KMS-11 (cell line): Measurements from ENCODE around the gene POU6F2.

Experiments used
- H2AFZ ChIP-seq: fragments of 200-600 bp; sonication (generic); 2 replicates; pipeline ENCODE4 v1.6.1; 2016; ENCODE audit warnings: antibody characterized with exemption, mixed run types, low read depth
- H3K27ac ChIP-seq: fragments of 200-600 bp; sonication (generic); 2 replicates; pipeline ENCODE4 v1.6.1; 2016; ENCODE audit warnings: mild to moderate bottlenecking, mixed run types
- H3K27me3 ChIP-seq: fragments of 200-600 bp; sonication (generic); 2 replicates; pipeline ENCODE4 v1.6.1; 2017; ENCODE audit warnings: mild to moderate bottlenecking, low read depth, mixed run types, moderate library complexity; ENCODE audit not compliant: insufficient read depth
- H3K36me3 ChIP-seq: fragments of 200-600 bp; sonication (generic); 2 replicates; pipeline ENCODE4 v1.6.1; 2017; ENCODE audit warnings: mild to moderate bottlenecking, mixed run types; ENCODE audit not compliant: insufficient read depth
- H3K4me1 ChIP-seq: fragments of 200-600 bp; sonication (generic); 2 replicates; pipeline ENCODE4 v1.6.1; 2016; ENCODE audit warnings: mild to moderate bottlenecking, low read depth, mixed run types; ENCODE audit not compliant: poor library complexity, severe bottlenecking
- H3K4me2 ChIP-seq: fragments of 200-600 bp; sonication (generic); 2 replicates; pipeline ENCODE4 v1.7.0; 2016; ENCODE audit warnings: mild to moderate bottlenecking, mixed run types
- H3K4me3 ChIP-seq: fragments of 200-600 bp; sonication (generic); IDR thresholded peaks from 2 replicates; pipeline ENCODE4 v1.6.1; 2017; ENCODE audit warnings: low read depth, low read length, mixed read lengths; ENCODE audit not compliant: insufficient read depth
- H3K79me2 ChIP-seq: fragments of 200-600 bp; sonication (generic); 2 replicates; pipeline ENCODE4 v1.6.1; 2016; ENCODE audit warnings: low read depth, mixed run types; ENCODE audit not compliant: insufficient read depth
- H3K9ac ChIP-seq: fragments of 200-600 bp; sonication (generic); 2 replicates; pipeline ENCODE4 v1.6.1; 2016; ENCODE audit warnings: mild to moderate bottlenecking, mixed run types
- H4K20me1 ChIP-seq: fragments of 200-600 bp; sonication (generic); 2 replicates; pipeline ENCODE4 v1.6.1; 2016; ENCODE audit warnings: mild to moderate bottlenecking, mixed run types; ENCODE audit not compliant: insufficient read depth
- TF ChIP-seq, protein P1 (sequence below): fragments of 200-600 bp; sonication (generic); conservative IDR thresholded peaks from 2 replicates; pipeline ENCODE4 v1.6.1; 2017; ENCODE audit warnings: low read depth, mild to moderate bottlenecking, antibody characterized with exemption, low read length, moderate library complexity, mixed read lengths

Gene POU6F2

DNA sequence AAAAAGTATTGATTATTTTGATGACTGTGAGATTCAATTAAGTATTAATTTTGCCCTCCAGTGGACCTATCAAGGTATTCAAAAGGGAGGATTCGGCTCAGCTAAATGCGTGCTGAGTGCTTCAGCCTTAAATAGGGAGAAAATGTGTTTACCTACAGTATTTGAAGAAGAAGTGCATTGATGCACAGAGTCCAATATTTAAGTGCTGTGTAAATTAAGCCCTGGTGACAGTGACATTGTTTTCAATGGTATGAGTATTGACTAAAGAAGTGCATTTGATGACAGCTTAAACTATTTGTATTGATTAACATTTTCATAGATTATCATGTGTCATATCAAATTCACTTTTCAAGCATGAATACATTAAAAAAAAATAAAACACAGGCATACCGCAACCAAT lies 106.6 kb downstream of the POU6F2 start:
- Histone ChIP-seq H3K27me3 (no peaks in the 10 kb centered on the region), H3K4me1 (no peaks in the 10 kb centered on the region)

DNA sequence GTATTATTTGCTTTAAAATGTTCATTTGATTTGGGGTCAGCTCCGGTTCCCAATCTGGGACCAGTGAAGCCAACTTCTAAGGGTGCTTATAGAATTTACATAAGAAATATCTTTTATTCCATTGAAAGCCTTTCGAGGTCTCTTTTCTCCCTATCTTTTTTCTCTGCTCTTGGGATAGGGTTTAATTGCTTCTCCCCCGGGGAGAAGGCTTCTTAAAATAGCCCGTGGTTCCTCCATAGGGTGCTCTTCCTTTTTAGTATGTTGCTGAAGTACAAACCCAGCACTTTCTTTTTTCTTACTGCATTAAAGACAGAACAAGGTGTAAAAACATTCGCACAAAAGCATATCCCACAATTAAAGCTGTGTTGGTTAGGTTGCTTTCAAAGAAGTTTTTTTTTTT lies 107.5 kb downstream of the POU6F2 start:
- TF ChIP-seq, protein P1, sequence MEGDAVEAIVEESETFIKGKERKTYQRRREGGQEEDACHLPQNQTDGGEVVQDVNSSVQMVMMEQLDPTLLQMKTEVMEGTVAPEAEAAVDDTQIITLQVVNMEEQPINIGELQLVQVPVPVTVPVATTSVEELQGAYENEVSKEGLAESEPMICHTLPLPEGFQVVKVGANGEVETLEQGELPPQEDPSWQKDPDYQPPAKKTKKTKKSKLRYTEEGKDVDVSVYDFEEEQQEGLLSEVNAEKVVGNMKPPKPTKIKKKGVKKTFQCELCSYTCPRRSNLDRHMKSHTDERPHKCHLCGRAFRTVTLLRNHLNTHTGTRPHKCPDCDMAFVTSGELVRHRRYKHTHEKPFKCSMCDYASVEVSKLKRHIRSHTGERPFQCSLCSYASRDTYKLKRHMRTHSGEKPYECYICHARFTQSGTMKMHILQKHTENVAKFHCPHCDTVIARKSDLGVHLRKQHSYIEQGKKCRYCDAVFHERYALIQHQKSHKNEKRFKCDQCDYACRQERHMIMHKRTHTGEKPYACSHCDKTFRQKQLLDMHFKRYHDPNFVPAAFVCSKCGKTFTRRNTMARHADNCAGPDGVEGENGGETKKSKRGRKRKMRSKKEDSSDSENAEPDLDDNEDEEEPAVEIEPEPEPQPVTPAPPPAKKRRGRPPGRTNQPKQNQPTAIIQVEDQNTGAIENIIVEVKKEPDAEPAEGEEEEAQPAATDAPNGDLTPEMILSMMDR = no peak
- Histone ChIP-seq H2AFZ (no peak overlapping the region), H3K4me1 (no peaks in the 10 kb centered on the region), H3K27ac (no peak overlapping the region), H4K20me1 (no peaks in the 10 kb centered on the region), H3K36me3 (no peaks in the 10 kb centered on the region), H3K27me3 (no peaks in the 10 kb centered on the region), H3K79me2 (no peaks in the 10 kb centered on the region), H3K4me3 (no peak overlapping the region), H3K4me2 (no peak overlapping the region), H3K9ac (no peak overlapping the region)

More for the DNA sequence above, 106.6 kb downstream of the POU6F2 start:
- Histone ChIP-seq H3K4me3 (no peak overlapping the region), H2AFZ (no peak overlapping the region), H3K9ac (no peak overlapping the region), H3K79me2 (no peaks in the 10 kb centered on the region), H3K4me2 (no peak overlapping the region), H3K27ac (no peak overlapping the region), H4K20me1 (no peaks in the 10 kb centered on the region), H3K36me3 (no peaks in the 10 kb centered on the region)
- TF ChIP-seq, protein P1 = no peak

DNA sequence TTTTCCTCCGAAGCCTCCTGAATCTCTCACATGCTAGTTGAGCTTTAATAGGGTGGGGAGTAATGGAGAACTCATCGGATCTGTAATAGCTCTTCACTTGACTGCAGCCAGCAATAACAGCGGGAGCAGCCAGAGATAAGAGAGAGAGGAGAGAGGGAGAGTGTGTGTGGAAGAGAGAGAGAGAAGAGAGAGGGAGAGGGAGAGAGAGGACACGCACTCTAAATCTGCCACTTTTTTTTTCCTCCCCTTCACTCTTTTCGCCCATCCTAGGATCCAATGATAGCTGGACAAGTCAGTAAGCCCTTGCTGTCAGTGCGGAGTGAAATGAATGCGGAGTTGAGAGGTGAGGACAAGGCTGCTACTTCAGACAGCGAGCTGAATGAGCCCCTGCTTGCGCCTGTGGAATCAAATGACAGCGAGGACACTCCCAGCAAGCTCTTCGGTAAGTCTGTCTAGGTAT lies 107.9 kb downstream of the POU6F2 start:
- Histone ChIP-seq H3K4me2 (no peak overlapping the region), H3K79me2 (no peaks in the 10 kb centered on the region), H2AFZ (no peak overlapping the region), H4K20me1 (no peaks in the 10 kb centered on the region), H3K9ac (no peak overlapping the region), H3K36me3 (no peaks in the 10 kb centered on the region), H3K4me1 (no peaks in the 10 kb centered on the region), H3K27me3 (no peaks in the 10 kb centered on the region), H3K4me3 (no peak overlapping the region), H3K27ac (no peak overlapping the region)
- TF ChIP-seq, protein P1 = no peak

DNA sequence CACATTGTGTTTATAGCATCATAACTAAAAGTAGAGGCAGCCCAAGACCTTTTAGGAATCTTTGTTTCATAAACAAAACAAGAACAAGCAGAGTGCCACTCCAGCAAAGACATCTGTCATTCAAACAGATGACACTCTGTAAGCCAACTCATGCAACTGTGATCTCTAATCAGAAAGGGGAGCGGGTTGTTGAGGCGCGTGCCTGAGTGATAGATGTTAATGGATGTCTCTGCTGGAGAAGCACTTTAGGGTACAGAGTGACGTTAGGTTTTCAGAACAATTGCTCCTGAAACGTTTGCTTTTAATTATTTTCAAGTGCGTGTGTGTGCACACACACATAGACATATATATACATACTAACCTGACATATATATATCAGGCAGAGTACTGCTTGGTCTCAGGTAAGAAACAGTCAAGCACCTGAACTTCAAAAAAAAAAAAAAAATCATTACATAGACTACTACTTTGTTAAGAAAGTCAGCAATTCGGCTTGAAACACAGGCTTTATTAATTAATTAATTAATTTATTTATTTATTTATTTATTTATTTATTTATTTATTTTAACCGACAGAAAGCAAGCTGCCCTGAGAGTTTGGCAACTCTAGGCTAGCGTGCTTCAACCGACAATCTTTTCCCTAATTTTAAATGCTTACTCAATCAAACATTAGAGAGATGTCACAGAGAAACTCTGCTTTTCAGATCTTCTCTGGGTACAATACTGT lies 109.1 kb downstream of the POU6F2 start:
- Histone ChIP-seq H3K27ac (no peak overlapping the region), H4K20me1 (no peaks in the 10 kb centered on the region), H3K36me3 (no peaks in the 10 kb centered on the region), H3K4me3 (no peak overlapping the region), H3K4me2 (no peak overlapping the region), H3K4me1 (no peaks in the 10 kb centered on the region), H2AFZ (no peak overlapping the region), H3K27me3 (no peaks in the 10 kb centered on the region), H3K79me2 (no peaks in the 10 kb centered on the region), H3K9ac (no peak overlapping the region)
- TF ChIP-seq, protein P1 = no peak
